ENCODE data around the gene CCL4L2. TPM values are rescaled to one million over a fixed set of nuclear protein-coding genes. Genes with fewer than 3 reads are reported as not detected.
"Not testable (repeated sequence)": the region's sequence is repeated elsewhere in the genome, so short reads cannot be mapped to it uniquely, and the experiment has no call there.

The CCL4L2 gene
- not detected in 2 replicates for total RNA-seq (2014; rRNA removed; shearing (Covaris generic))
- not detected in 2 replicates for polyA plus RNA-seq (2014; cell fraction: nucleus; rRNA removed)

GRCh38 chr17:36210439-36211211 lies at the start of gene CCL4L2:
CCL4L2 (plus strand) TSS chr17:36211063.
- not testable (repeated sequence) for DNase-seq (ENCODE audit: extremely low read depth, low read depth)

- DNase-seq (ENCODE audit: extremely low read depth, low read depth), result not testable (repeated sequence)
Measured at GRCh38 chr17:36168836-36169235, 42.0 kb upstream of the CCL4L2 start.

GRCh38 chr17:36176536-36176935 lies 34.3 kb upstream of the CCL4L2 start, which contains the start of gene TBC1D3B:
TBC1D3B (minus strand) TSS chr17:36176636; CDS start chr17:36175050, 1,586 bp downstream.
- not testable (repeated sequence) for DNase-seq (ENCODE audit: extremely low read depth, low read depth)

GRCh38 chr17:36181446-36182175 lies 29.3 kb upstream of the CCL4L2 start:
- DNase-seq (ENCODE audit: extremely low read depth, low read depth), result not testable (repeated sequence)

GRCh38 chr17:36182176-36183000 lies 28.5 kb upstream of the CCL4L2 start:
- DNase-seq (ENCODE audit: extremely low read depth, low read depth), result no peak

- DNase-seq (ENCODE audit: extremely low read depth, low read depth), result peak; percentile 57
Measured at GRCh38 chr17:36183001-36183971, 27.6 kb upstream of the CCL4L2 start.

GRCh38 chr17:36184023-36184765 lies 26.7 kb upstream of the CCL4L2 start:
- no peak for DNase-seq (ENCODE audit: extremely low read depth, low read depth)

GRCh38 chr17:36185416-36185815 lies 25.4 kb upstream of the CCL4L2 start:
- DNase-seq (ENCODE audit: extremely low read depth, low read depth), result no peak

- not testable (repeated sequence) for DNase-seq (ENCODE audit: extremely low read depth, low read depth)
Measured at GRCh38 chr17:36186810-36187763, 23.8 kb upstream of the CCL4L2 start.

- not testable (repeated sequence) for DNase-seq (ENCODE audit: extremely low read depth, low read depth)
Measured at GRCh38 chr17:36187943-36188665, 22.8 kb upstream of the CCL4L2 start.

GRCh38 chr17:36188891-36189306 lies 22.0 kb upstream of the CCL4L2 start:
- no peak for DNase-seq (ENCODE audit: extremely low read depth, low read depth)

- not testable (repeated sequence) for DNase-seq (ENCODE audit: extremely low read depth, low read depth)
Measured at GRCh38 chr17:36189993-36190392, 20.9 kb upstream of the CCL4L2 start.

GRCh38 chr17:36190549-36191330 lies 20.1 kb upstream of the CCL4L2 start:
- not testable (repeated sequence) for DNase-seq (ENCODE audit: extremely low read depth, low read depth)

GRCh38 chr17:36193216-36193775 lies 17.6 kb upstream of the CCL4L2 start:
- no peak for DNase-seq (ENCODE audit: extremely low read depth, low read depth)

GRCh38 chr17:36194147-36194831 lies 16.6 kb upstream of the CCL4L2 start:
- DNase-seq (ENCODE audit: extremely low read depth, low read depth), result not testable (repeated sequence)

Data from NCI-H460 (cell line).